Common myeloid progenitor, CD34-positive (primary cell): ENCODE data around the gene PRR20G.

ENCODE experiments used
- CTCF ChIA-PET: fragments of 350-600 bp; sonication (Branson Sonifier 250); formaldehyde crosslinking; loops from one replicate; lab custom pipeline; 2021; ENCODE audit warnings: antibody characterized with exemption; lab: Charles Lee
- POLR2A ChIA-PET: fragments of 350-600 bp; sonication (Branson Sonifier 250); formaldehyde crosslinking; loops from one replicate; lab custom pipeline; 2021; ENCODE audit warnings: antibody characterized with exemption; lab: Charles Lee
- DNase-seq, 3 donors: peaks; one replicate each; pipeline versions ENCODE4 v3.0.0 to v3.0.0-alpha.2; 2013
- H3K27ac ChIP-seq, 2 experiments: 1 replicate in 1 of 2; 2 replicates in 1 of 2; pipeline ENCODE4 v1.7.0; 2013; ENCODE audit warnings: inconsistent platforms in 2 of 2, low read length in 2 of 2, mild to moderate bottlenecking in 2 of 2, low read depth in 1 of 2, moderate library complexity in 1 of 2; ENCODE audit not compliant: severe bottlenecking in 2 of 2, insufficient read depth in 1 of 2, poor library complexity in 1 of 2
- H3K27me3 ChIP-seq, 5 experiments: replicated peaks in 2 of 5; 1 replicate in 3 of 5; 2 replicates in 2 of 5; pipeline versions ENCODE4 v1.6.1 to v1.7.0; 2013; ENCODE audit warnings: low read length in 4 of 5, mild to moderate bottlenecking in 2 of 5, moderate library complexity in 2 of 5, inconsistent platforms in 1 of 5; ENCODE audit not compliant: insufficient read depth in 5 of 5, control insufficient read depth in 4 of 5
- H3K36me3 ChIP-seq, 4 experiments: 1 replicate in 2 of 4; 2 replicates in 2 of 4; pipeline versions ENCODE4 v1.6.1 to v1.7.0; 2013; ENCODE audit warnings: low read length in 3 of 4, control low read depth in 1 of 4, mild to moderate bottlenecking in 1 of 4; ENCODE audit not compliant: control insufficient read depth in 4 of 4, insufficient read depth in 4 of 4
- H3K4me1 ChIP-seq, 4 experiments: 1 replicate in 3 of 4; 2 replicates in 1 of 4; pipeline versions ENCODE4 v1.6.1 to v1.7.1; 2013; ENCODE audit warnings: low read length in 3 of 4, mild to moderate bottlenecking in 3 of 4, control low read depth in 1 of 4, inconsistent platforms in 1 of 4, moderate library complexity in 1 of 4; ENCODE audit not compliant: control insufficient read depth in 4 of 4, insufficient read depth in 4 of 4; ENCODE audit errors: control extremely low read depth in 1 of 4
- H3K4me3 ChIP-seq, 7 experiments: 1 replicate in 4 of 7; 2 replicates in 3 of 7; pipeline versions ENCODE4 v1.5.1 to v1.7.0; 2013; ENCODE audit warnings: mild to moderate bottlenecking in 7 of 7, low read length in 6 of 7, moderate library complexity in 6 of 7, inconsistent platforms in 2 of 7, low read depth in 2 of 7, control low read depth in 1 of 7; ENCODE audit not compliant: insufficient read depth in 4 of 7, control insufficient read depth in 1 of 7; ENCODE audit errors: extremely low read depth in 1 of 7
- H3K9me3 ChIP-seq, 5 experiments: 1 replicate in 4 of 5; 2 replicates in 1 of 5; pipeline versions ENCODE4 v1.6.1 to v1.7.1; 2013; ENCODE audit warnings: low read length in 4 of 5, mild to moderate bottlenecking in 2 of 5, inconsistent platforms in 1 of 5, low read depth in 1 of 5, moderate library complexity in 1 of 5; ENCODE audit not compliant: control insufficient read depth in 4 of 5, insufficient read depth in 2 of 5; ENCODE audit errors: control extremely low read depth in 1 of 5
- WGBS: methylation state at CpG from one replicate; pipeline ENCODE4 v1.1.5; 2013; ENCODE audit not compliant: insufficient coverage; 5-methylcytosine and 5-hydroxymethylcytosine counted together

Gene PRR20G

DNA sequence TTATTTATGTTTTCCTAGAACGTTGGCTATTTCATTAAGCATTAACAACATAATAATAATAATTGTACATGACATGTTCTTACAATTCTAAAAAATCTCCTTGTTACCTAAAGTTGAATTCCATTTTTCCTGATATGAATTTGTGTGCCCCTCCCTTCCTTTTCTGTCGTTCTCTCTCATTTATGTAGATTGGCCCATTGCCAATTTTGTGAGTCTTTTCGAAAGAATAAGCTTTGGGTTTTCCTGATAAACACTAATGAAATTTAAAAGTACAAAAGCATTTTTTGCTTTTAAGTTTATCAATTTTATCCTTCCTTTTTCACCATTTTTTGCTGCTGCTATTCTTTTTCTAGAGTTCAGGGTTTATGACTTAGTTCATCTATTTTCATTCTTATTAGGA lies 50.0 kb downstream of the PRR20G start:
- H3K4me1 ChIP-seq = no peaks in the 10 kb centered on the region
- H3K27me3 ChIP-seq = peaks cover 0 to 11% (median 0%) of the 10 kb centered on the region in 5 experiments
- WGBS = no CpG with 5 or more reads among the region's 3 CpGs
- ChIA-PET POLR2A (no interaction called here), CTCF (no interaction called here)
- H3K27ac ChIP-seq = no peak overlapping the region
- H3K4me3 ChIP-seq = no peak overlapping the region
- DNase-seq = no peak
- no peaks in the 10 kb centered on the region for H3K36me3 ChIP-seq
- H3K9me3 ChIP-seq = peaks cover 0 to 17% (median 4%) of the 10 kb centered on the region in 5 experiments

DNA sequence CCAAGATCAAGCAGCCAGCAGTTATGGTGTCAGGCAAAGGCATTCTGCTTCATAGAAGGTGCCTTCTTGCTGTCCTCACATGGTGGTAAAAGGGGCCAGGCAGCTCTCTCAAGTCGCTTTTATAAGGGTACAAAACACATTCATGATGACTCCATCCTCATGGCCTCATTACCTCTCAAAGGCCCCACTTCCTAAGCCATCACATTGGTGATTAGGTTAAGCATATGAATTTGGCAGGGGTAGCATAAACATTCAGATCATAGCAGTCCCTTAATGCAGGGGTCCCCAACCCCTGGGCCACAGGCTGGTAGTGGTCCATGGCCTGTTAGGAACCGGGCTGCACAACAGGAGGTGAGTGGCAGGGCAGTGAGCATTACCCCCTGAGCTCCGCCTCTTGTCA lies 52.1 kb downstream of the PRR20G start:
- CTCF ChIA-PET = no interaction called here
- Histone ChIP-seq H3K27me3 (peaks cover 0 to 11% (median 0%) of the 10 kb centered on the region in 5 experiments), H3K4me3 (no peak overlapping the region), H3K4me1 (no peaks in the 10 kb centered on the region), H3K27ac (no peak overlapping the region), H3K9me3 (peaks cover 0 to 10% (median 0%) of the 10 kb centered on the region in 5 experiments), H3K36me3 (no peaks in the 10 kb centered on the region)
- WGBS = 75% methylated on average over 2 of the region's 3 CpGs
- DNase-seq = no peak
- POLR2A ChIA-PET = no interaction called here

DNA sequence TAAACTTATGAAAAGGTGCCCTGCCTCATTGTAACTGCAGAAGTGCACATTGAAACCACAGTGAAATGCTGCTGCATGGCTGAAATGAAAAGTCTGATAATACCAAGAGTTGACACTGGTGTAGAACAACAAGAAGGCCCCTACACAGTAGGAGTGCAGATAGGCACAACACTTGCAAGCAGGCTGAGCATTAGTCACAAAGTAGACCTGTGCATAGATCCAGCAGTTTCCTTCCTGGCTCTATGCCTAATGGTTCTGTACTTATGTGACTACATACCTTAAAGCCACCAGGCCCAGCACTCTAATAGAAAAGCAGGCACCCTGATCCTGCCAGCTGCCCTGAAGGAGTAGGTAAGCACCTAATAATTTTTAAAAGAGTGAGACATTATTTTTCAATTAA lies 53.1 kb downstream of the PRR20G start:
- CTCF ChIA-PET = no interaction called here
- no peak overlapping the region for H3K4me3 ChIP-seq
- DNase-seq = no peak
- peaks cover 0 to 14% (median under 1%) of the 10 kb centered on the region in 5 experiments for H3K9me3 ChIP-seq
- POLR2A ChIA-PET = no interaction called here
- H3K27ac ChIP-seq = no peak overlapping the region
- H3K36me3 ChIP-seq = no peaks in the 10 kb centered on the region
- no peaks in the 10 kb centered on the region for H3K4me1 ChIP-seq
- peaks cover 0 to 5% (median 0%) of the 10 kb centered on the region in 5 experiments for H3K27me3 ChIP-seq
